Panc1 (cell line): ENCODE results near the gene NMT1.

Experiments used
- TCF7L2 ChIP-seq: IDR thresholded peaks from 2 replicates; pipeline ENCODE4 v1.6.1; 2011; ENCODE audit warnings: mild to moderate bottlenecking, low read depth, low read length, inconsistent platforms
- TF ChIP-seq, protein P1 (sequence below): fragments of 450-650 bp; IDR thresholded peaks from 2 replicates; pipeline ENCODE4 v1.5.1; 2017; ENCODE audit warnings: mild to moderate bottlenecking

DNA sequence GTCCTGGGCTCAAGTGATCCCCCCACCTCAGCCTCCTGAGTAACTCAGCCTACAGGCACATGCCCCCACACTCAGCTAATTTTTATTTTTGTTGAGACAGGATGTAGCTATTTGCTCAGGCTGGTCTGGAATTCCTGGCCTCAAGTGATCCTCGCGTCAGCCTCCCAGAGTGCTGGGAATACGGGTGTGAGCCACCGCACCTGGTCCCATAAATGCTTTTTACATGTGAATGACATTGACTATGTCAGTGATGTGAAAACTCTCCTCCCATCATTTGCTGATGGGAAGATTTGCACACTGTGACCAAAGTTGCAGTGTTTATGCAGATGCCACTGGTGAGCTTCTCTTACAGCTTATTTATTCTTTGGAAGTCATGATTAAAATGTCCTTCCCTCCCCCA, 56.2 kb downstream of the NMT1 start:
- TF ChIP-seq, protein P1, sequence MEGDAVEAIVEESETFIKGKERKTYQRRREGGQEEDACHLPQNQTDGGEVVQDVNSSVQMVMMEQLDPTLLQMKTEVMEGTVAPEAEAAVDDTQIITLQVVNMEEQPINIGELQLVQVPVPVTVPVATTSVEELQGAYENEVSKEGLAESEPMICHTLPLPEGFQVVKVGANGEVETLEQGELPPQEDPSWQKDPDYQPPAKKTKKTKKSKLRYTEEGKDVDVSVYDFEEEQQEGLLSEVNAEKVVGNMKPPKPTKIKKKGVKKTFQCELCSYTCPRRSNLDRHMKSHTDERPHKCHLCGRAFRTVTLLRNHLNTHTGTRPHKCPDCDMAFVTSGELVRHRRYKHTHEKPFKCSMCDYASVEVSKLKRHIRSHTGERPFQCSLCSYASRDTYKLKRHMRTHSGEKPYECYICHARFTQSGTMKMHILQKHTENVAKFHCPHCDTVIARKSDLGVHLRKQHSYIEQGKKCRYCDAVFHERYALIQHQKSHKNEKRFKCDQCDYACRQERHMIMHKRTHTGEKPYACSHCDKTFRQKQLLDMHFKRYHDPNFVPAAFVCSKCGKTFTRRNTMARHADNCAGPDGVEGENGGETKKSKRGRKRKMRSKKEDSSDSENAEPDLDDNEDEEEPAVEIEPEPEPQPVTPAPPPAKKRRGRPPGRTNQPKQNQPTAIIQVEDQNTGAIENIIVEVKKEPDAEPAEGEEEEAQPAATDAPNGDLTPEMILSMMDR, result no peak
- no peak for TF ChIP-seq TCF7L2
